Measurements from ENCODE around the gene SYNGAP1. TPM values are rescaled to one million over a fixed set of nuclear protein-coding genes. Genes with fewer than 3 reads are reported as not detected.

The SYNGAP1 gene
- total and polyA plus RNA-seq, 2 experiments from 2014 or later = 13.9 to 45.0 TPM

GRCh38 chr6:33450434-33450833, 30.6 kb downstream of the SYNGAP1 start (continued):
- no peak for TF ChIP-seq REST (IDR thresholded peaks at IDR 0.05; ENCODE audit: unreplicated experiment)
- TF ChIP-seq NANOG (IDR thresholded peaks at IDR 0.05; ENCODE audit: borderline replicate concordance) = no peak
- TF ChIP-seq EZH2phosphoT487 (IDR thresholded peaks at IDR 0.05; ENCODE audit: unreplicated experiment) = no peak
- TF ChIP-seq ZNF114 (CRISPR knock-in tag; IDR thresholded peaks at IDR 0.05) = no peak
- TF ChIP-seq ZNF331 (CRISPR knock-in tag; IDR thresholded peaks at IDR 0.05; ENCODE audit: low read depth) = no peak
- no peak for TF ChIP-seq CREB1 (CRISPR knock-in tag; IDR thresholded peaks at IDR 0.05; ENCODE audit: low read depth)
- TF ChIP-seq EZH2 (IDR thresholded peaks at IDR 0.05; ENCODE audit: low read depth, unreplicated experiment) = no peak
- no peak for TF ChIP-seq STAT1 (IDR thresholded peaks at IDR 0.05; ENCODE audit: unreplicated experiment)

- Mint-ChIP-seq H3K27ac (no peak overlapping the region), H3K4me1 (peaks cover 30% of the 10 kb centered on the region), H3K27me3 (ENCODE audit: insufficient read depth, low read depth, poor library complexity) (peaks cover 34% of the 10 kb centered on the region), H3K9me3 (peaks cover 7% of the 10 kb centered on the region; the same call in 2 of the 3 replicates), H3K4me3 (no peak overlapping the region), H3K36me3 (ENCODE audit: low read depth) (peaks cover 78% of the 10 kb centered on the region)
- Histone ChIP-seq H3K4me1 (ENCODE audit: insufficient read depth) (peaks cover 4% of the 10 kb centered on the region; the same call in 1 of the 2 replicates), H3F3A (replicated peaks; ENCODE audit: low read depth) (peaks cover 13% of the 10 kb centered on the region), H3K4me3 (no peak overlapping the region), H3K79me2 (replicated peaks; ENCODE audit: insufficient read depth) (peaks cover 14% of the 10 kb centered on the region), H3K27ac (ENCODE audit: low read depth) (no peak overlapping the region), H3K9me2 (ENCODE audit: insufficient read depth) (no peaks in the 10 kb centered on the region), H3K36me3 (ENCODE audit: insufficient read depth) (peaks cover 12% of the 10 kb centered on the region), H4K20me1 (replicated peaks; ENCODE audit: insufficient read depth) (no peaks in the 10 kb centered on the region; the same call in 1 of the 2 replicates), H3K4me2 (no peak overlapping the region), H3K27me3 (ENCODE audit: insufficient read depth) (no peaks in the 10 kb centered on the region), H2AFZ (no peak overlapping the region)
- TF ChIP-seq EZH2phosphoT487 (IDR thresholded peaks at IDR 0.05; ENCODE audit: unreplicated experiment) = no peak
- no peak for TF ChIP-seq ZNF114 (CRISPR knock-in tag; IDR thresholded peaks at IDR 0.05)
- no peak for TF ChIP-seq EZH2 (IDR thresholded peaks at IDR 0.05; ENCODE audit: low read depth, unreplicated experiment)
- TF ChIP-seq ZNF462 (CRISPR knock-in tag; IDR thresholded peaks at IDR 0.05) = no peak
- DNase-seq (ENCODE audit: low spot score) (no peak), ATAC-seq (no peak)
Measured at GRCh38 chr6:33451606-33452005, 31.7 kb downstream of the SYNGAP1 start.

Measured in GM23338 (cell line).